GM18505 (cell line): ENCODE results near the gene PLAGL1.
"Not testable (repeated sequence)": the region's sequence is repeated elsewhere in the genome, so short reads cannot be mapped to it uniquely, and the experiment has no call there.

Source experiments
- ATAC-seq: cut with Tn5 transposase; IDR thresholded peaks from one replicate; pipeline ENCODE4 v1.9.1; 2021; ENCODE audit not compliant: unreplicated experiment
- POLR2A ChIP-seq: IDR thresholded peaks from 4 replicates; pipeline ENCODE4 v1.6.1; 2011; ENCODE audit warnings: borderline replicate concordance; ENCODE audit not compliant: insufficient read depth, insufficient read length; ENCODE audit errors: extremely low read depth

The PLAGL1 gene

DNA sequence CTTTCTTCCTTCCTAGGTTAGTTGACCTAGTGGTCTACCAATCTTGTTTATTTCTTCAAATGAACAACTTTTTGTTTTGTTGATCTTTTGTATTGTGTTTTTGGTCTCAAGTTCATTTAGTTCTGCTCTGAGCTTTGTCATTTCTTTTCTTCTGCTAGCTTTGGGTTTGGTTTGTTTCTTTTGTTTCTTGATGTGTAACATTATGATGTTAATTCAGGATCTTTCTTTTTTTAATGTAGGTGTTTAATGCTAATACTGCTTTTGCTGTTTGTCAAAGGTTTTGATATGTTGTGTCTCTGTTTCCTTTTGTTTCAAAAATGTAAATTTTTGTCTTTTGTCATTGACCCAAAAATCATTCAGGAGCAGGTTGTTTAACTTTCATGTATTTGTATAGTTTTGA, 78.1 kb downstream of the PLAGL1 start:
- no peak for ATAC-seq
- TF ChIP-seq POLR2A, result no peak

DNA sequence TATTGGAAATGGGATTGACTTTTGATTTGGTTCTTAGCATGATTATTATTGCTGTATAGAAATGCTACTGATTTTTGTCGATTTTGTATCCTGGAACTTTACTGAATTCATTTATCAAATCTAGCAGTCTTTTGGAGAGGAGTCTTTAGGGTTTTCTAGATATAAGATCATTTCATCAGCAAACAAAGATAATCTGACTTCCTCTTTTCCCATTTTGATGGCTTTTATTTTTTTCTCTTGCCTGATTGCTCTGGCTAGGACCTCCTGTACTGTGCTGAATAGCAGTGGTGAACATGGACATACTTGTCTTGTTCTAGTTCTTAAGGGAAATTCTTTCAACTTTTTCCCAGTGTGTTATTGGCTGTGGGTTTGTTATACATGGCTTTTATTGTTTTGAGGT, 79.2 kb downstream of the PLAGL1 start:
- TF ChIP-seq POLR2A, result no peak
- no peak for ATAC-seq

DNA sequence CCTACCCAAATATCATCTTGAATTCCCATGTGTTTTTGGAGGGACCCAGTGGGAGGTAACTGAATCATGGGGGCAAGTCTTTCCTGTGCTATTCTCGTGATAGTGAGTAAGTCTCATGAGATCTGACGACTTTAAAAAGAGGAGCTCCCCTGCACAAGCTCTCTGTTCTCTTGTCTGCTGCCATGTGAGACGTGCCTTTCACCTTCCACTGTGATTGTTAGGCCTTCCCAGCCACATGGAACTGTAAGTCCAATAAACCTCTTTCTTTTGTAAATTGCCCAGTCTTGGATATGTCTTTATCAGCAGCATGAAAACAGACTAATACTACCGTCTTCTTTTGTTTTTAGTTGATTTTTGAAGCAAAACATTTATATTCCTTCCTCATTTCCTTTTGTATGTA, 91.0 kb downstream of the PLAGL1 start:
- ATAC-seq, result not testable (repeated sequence)

DNA sequence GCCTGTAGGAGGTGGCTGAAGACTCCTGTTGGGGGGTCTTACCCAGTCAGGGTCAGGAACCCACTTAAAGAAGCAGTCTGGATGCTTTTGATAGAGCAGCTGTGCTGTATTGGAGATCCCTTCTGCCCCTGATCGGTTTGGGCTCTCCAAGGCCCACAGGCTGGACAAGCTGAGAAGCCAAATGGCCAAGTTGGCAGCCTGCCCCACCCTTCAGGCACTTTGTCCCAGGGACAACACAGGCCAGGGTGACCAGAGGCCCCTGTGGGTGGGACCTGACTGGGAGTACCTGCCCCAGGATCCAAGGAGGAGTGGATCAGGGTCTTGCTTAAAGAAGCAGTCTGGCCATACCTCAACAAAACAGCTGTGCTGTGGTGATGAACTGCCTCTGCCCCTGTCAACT, 95.4 kb downstream of the PLAGL1 start:
- no peak for TF ChIP-seq POLR2A
- no peak for ATAC-seq

DNA sequence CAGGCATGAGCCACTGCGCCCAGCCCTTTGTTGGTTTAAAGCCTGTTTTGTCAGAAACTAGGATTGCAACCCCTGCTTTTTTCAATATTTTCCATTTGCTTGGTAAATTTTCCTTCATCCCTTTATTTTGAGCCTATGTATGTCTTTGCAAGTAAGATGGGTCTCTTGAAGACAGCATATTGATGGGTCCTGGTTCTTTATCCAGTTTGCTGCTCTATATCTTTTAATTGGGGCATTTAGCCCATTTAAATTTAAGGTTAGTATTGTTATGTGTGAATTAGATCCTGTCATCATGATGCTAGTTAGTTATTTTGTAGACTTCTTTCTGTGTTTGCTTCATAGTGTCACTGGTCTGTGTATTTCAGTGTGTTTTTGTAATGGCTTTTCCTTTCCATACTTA, 97.0 kb downstream of the PLAGL1 start:
- ATAC-seq, result no peak
- no peak for TF ChIP-seq POLR2A

DNA sequence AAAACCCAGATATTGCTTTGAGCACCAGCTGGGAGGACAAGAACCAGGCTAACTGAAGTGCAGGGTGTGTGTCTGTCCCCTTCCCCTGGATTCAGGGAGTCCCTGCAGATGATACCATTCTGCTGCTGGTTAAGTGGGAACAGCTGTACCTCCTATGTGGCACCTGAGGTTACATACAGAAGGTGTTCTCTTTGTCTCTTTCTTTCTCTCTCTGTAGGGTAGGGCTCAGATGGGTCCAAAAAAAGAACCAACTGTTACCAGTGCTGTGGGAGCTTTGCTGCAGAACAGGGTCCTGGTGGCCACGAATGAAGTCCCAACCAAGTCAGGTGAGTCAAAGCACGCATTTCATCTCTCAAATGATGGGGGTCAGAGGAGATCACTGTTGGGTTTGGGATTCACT, 105.2 kb downstream of the PLAGL1 start:
- no peak for TF ChIP-seq POLR2A
- ATAC-seq, result no peak

DNA sequence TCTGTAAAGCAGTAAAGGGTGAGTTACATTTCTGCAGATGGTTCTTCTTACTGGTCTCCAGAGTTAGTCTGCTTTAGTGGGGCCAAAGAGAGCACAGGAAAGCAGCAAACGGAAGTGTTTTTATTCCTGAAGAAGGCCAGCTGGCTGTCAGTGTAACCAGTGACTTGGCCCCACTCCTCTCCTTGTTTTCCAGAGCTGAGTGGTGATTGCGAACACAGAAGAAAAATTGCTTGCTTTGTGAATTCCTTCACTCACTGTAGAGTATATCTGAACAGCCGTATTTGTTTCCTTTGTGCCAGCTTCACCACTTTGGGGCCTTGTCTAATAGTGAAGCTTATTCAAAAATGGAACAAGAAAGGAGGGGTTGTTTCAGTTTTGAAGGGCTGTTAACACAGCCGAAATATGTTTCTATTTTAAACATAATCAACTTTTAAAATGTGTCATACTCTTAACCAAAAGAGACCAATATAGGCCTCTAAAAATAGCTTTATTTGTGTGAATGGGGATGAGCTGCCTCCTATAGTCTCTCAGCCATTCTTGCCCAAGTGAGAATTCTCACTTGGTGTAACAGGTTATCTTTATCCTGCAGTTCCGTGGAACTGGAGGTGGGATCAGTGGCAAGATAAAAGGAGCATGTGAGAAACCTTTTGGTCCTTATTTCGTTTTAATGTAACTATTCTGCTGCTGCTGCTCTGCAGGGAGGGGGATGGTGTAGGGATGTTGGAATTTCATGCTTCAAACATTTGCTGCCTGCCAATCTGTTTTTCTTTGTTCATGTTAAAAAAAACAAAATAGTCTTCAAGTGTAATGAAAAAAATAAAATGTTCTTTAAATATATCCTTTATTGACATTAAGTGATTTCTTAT, 105.9 kb downstream of the PLAGL1 start:
- no peak for TF ChIP-seq POLR2A
- peak; percentile 97 for ATAC-seq

DNA sequence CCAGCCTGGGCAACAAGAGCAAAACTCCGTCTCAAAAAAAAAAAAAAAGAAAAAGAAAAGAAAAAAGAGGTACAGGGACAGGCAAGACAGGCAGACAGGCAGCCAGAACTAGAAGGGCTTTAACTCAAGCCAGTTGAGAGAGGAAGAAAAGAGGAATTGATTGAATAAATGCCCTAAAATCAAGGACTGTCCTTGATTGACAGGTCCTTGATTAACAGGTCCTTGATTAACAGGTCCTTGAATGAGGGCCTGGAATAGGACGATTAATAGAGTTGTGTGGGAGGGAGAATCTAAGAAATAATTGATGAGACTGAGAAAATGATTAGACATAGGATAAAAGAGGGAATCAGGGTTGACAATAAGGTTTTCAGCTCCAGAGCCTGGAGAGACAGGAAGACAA, 107.7 kb downstream of the PLAGL1 start:
- TF ChIP-seq POLR2A, result no peak
- ATAC-seq, result no peak

DNA sequence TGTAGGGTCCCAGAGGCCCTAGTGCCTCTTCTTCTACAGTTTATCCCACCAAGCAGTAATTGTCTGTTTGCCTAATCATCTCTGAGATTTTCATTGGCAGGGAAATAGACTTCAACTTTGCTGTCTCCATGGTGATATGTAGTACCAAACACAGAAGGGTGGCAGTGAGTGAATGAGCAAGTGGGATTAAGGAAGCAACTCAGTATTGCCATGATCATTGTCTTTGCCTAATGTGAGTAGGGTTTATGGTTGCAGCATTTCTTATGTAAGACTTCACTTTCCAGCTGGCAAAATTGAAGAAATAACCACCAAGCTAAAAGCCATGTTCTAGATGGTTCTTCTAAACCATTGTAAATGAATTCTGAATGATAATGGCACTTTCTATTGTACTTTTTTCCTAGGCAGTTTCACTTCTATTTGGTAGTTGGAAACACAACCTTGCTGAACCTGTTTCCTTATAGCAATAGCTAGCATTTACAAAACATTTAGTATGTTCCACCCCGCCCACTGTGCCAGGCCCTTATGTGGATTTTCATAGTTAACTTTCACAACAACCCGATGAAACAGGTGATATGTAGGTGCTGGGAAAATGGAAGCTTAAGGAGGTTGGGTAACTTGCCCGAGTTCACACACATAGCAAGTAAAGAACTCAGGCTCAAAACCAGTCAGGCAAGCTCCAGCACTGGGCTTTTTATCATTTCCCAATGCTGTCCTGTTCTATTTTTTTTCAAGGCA, 111.8 kb downstream of the PLAGL1 start:
- no peak for TF ChIP-seq POLR2A
- no peak for ATAC-seq

DNA sequence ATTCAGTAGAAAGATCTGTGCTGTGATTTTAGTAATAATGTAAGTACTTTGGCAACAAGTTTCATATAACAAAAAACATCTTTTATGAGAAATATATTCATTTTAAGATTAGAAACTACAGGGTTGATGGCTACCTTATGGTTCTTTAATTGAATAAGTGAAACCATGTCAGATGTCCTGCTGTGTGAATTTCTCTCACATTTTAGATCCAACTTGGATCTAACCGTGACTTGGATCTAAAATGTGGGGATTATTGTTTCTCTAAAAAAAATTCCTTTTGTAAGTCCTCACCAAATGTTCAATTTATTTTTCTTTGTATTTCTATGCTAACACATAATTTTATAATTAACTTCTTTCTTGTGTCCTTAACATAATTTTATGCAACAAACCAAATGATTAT, 113.4 kb downstream of the PLAGL1 start:
- no peak for ATAC-seq
- no peak for TF ChIP-seq POLR2A
